GDM1 (cell line): ENCODE measurements around the gene LRCH1.
"Not testable (repeated sequence)": the region's sequence is repeated elsewhere in the genome, so short reads cannot be mapped to it uniquely, and the experiment has no call there.

ENCODE experiments used
- DNase-seq: peaks from one replicate; lab custom pipeline; 2025; lab: John Stamatoyannopoulos, UW

The LRCH1 gene

GRCh38 chr13:46753137-46753536 lies 200.2 kb downstream of the LRCH1 start:
- no peak for DNase-seq

- DNase-seq = no peak
Measured at GRCh38 chr13:46753917-46754316, 200.9 kb downstream of the LRCH1 start.

- no peak for DNase-seq
Measured at GRCh38 chr13:46754812-46755211, 201.8 kb downstream of the LRCH1 start.

GRCh38 chr13:46755508-46755907 lies 202.5 kb downstream of the LRCH1 start:
- DNase-seq = not testable (repeated sequence)

- no peak for DNase-seq
Measured at GRCh38 chr13:46756977-46757376, 204.0 kb downstream of the LRCH1 start.

- DNase-seq = no peak
Measured at GRCh38 chr13:46757640-46758039, 204.7 kb downstream of the LRCH1 start.

- DNase-seq = no peak
Measured at GRCh38 chr13:46759846-46760245, 206.9 kb downstream of the LRCH1 start.

- no peak for DNase-seq
Measured at GRCh38 chr13:46761174-46761573, 208.2 kb downstream of the LRCH1 start.

- DNase-seq = no peak
Measured at GRCh38 chr13:46761866-46762265, 208.9 kb downstream of the LRCH1 start.

GRCh38 chr13:46769925-46770324 lies 217.0 kb downstream of the LRCH1 start:
- DNase-seq = not testable (repeated sequence)

GRCh38 chr13:46771693-46772092 lies 218.7 kb downstream of the LRCH1 start:
- DNase-seq = no peak

- DNase-seq = no peak
Measured at GRCh38 chr13:46773541-46773940, 220.6 kb downstream of the LRCH1 start.

- no peak for DNase-seq
Measured at GRCh38 chr13:46775385-46776107, 222.6 kb downstream of the LRCH1 start.

GRCh38 chr13:46778095-46778494 lies 225.1 kb downstream of the LRCH1 start:
- no peak for DNase-seq

GRCh38 chr13:46778890-46779289 lies 225.9 kb downstream of the LRCH1 start:
- no peak for DNase-seq

- no peak for DNase-seq
Measured at GRCh38 chr13:46782066-46782465, 229.1 kb downstream of the LRCH1 start.

GRCh38 chr13:46782691-46783090 lies 229.7 kb downstream of the LRCH1 start:
- DNase-seq = no peak

- DNase-seq = no peak
Measured at GRCh38 chr13:46783504-46783903, 230.5 kb downstream of the LRCH1 start.

- no peak for DNase-seq
Measured at GRCh38 chr13:46795321-46795720, 242.4 kb downstream of the LRCH1 start.

- DNase-seq = no peak
Measured at GRCh38 chr13:46796129-46796514, 243.2 kb downstream of the LRCH1 start.

- peak; percentile 94 for DNase-seq
Measured at GRCh38 chr13:46796515-46797474, 243.8 kb downstream of the LRCH1 start, which contains the start of gene ESD. TSS of gene ESD (minus strand) at chr13:46797161. CDS start at chr13:46791413, 5,748 bp downstream.

- DNase-seq = no peak
Measured at GRCh38 chr13:46797501-46798237, 244.7 kb downstream of the LRCH1 start.
